ENCODE results near the gene GNAT3.

GNAT3 gene

DNA sequence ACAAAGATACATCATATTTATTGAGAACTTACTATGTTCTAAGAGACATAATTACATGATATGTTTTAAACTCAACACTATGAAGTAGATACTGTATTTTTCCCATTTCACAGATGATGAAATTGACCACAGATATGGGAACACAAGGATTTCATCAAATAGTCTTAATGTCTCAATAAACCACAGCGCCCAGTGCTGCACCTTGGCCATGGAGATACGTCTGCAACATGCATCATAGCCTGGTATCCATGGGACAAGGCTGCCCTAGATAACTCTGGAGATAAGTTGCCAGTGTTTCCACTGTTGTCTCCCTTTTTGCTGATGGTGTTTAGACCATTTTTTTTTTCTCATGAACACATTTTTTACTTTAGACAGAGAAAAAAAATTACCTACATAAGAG lies 97.5 kb downstream of the GNAT3 start:
- DNase-seq, result no peak

DNA sequence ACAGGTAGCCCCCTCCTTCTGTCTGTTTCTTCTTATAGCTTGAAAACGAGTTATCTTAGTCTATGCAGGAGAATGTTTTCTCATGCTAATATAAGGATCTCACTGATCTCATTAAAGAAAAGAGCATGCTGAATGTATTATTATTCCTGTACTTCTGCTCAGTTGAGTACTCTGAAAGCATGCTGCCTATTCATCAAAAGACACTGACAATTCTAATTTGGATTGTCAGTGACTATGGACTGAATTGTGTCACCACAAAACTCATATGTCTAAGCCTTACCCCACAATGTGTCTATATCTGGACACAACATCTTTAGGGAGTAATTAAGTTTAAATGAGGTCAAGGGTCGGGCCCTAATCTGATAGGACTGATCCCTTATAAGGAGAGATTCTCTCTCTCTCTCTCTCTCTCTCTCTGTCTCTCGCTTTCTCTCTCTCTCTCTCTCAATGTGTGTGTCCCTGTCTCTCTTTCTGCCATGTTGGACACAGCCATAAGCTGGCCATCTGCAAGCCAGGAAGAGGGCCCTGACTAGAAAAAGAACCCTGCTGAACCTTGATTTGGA lies 98.4 kb downstream of the GNAT3 start:
- no peak for DNase-seq

DNA sequence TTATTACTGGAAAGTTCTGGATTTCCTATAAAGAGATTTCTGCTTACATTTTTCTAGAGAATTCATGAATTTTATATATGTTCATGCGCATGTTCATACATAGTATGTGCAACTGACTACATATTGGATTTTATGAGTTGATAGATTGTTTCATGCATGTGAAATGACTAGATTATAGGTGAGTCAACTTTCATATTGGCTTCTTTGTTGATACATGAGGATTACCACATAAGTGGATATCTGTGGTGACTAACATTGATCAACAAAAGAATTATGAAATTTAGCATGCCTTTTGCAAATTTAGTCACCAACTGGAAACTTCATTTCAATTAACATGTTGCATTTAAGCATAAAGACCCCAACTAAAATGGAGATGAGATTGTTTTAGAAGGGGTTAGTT lies 99.0 kb downstream of the GNAT3 start:
- no peak for DNase-seq

DNA sequence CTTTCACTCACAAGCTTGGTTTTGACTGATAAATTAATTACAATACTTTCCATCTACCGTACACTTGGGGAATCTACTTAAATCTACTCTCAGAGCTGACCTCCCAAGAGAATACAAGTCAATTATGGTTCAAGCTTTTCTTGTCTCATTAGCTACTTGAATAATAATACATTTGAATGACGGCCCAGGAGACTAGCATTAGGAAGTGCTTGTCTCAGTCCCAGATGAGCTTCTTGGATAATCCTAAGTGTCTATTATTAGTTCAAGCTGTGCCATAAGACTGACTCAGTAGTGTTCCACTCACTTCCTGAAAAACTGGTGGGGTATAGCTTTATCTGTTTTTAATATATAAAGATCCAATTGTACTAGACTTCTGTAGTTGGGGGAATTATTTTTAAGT lies 100.2 kb downstream of the GNAT3 start:
- no peak for DNase-seq

DNA sequence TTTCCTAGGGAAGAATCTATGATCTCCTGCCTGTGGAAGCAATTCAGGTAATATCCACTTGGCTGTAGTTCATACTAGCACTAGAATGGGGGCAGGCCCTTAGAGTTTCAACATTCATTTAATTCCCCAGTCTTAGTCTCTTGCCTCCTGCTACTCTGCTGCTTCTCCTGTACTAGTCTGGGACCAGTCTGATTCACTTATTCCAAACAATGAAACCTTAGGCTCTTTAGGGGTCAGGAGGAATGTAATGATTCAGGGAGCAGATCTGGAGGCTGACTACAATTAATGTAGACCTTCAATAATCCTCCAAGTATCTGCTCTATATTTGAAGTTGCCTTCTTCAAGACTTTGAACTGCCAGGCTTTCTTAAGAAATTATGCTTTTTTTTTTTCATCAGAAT lies 101.8 kb downstream of the GNAT3 start:
- DNase-seq, result no peak
